Astrocyte (in vitro differentiated cells and primary cell): Measurements from ENCODE around the gene SLC16A13.

Experiments
- CTCF ChIP-seq: IDR thresholded peaks from 2 replicates; pipeline ENCODE4 v1.5.1; 2011; ENCODE audit warnings: low read depth, mild to moderate bottlenecking, inconsistent platforms, low read length, moderate library complexity; ENCODE audit not compliant: insufficient read depth
- EZH2 ChIP-seq: IDR thresholded peaks from 2 replicates; pipeline ENCODE4 v1.6.1; 2012; ENCODE audit warnings: mild to moderate bottlenecking, low read length, inconsistent platforms; ENCODE audit not compliant: insufficient read depth

GRCh38 chr17:7046127-7046724 lies 10.4 kb downstream of the SLC16A13 start:
- TF ChIP-seq CTCF (no peak), EZH2 (no peak)
